Suprapubic skin (tissue), 3 donors: ENCODE data around the gene HTR1D.

Source experiments
- CTCF ChIP-seq, 2 donors: fragments of 200-600 bp in 1 of 2; fragments of 450-650 bp in 1 of 2; sonication (generic) in 1 of 2; IDR thresholded peaks; one replicate each; pipeline ENCODE4 v1.5.1; 2016 to 2019; ENCODE audit warnings: antibody characterized with exemption in 2 of 2, mild to moderate bottlenecking in 1 of 2, moderate library complexity in 1 of 2
- POLR2AphosphoS5 ChIP-seq, 3 donors: sonication (generic); formaldehyde crosslinking; IDR thresholded peaks; one replicate each; pipeline ENCODE4 v1.6.1; 2017; ENCODE audit warnings: antibody characterized with exemption in 3 of 3

- no peak for TF ChIP-seq CTCF (IDR thresholded peaks at IDR 0.05)
- TF ChIP-seq POLR2AphosphoS5 (IDR thresholded peaks at IDR 0.05) = no peak
Measured at GRCh38 chr1:23187637-23188036, 29.7 kb downstream of the HTR1D start.
